ENCODE data around the gene FHL2.
A peak's percentile ranks its signal among the peaks of the same experiment; 100 is the strongest.

FHL2 gene

GRCh38 chr2:105378276-105378840, 20.5 kb downstream of the FHL2 start:
- DNase-seq (ENCODE audit: low read depth), result no peak

- no peak for DNase-seq (ENCODE audit: low read depth)
Measured at GRCh38 chr2:105377871-105378270, 21.0 kb downstream of the FHL2 start.

- no peak for DNase-seq (ENCODE audit: low read depth)
Measured at GRCh38 chr2:105376789-105377240, 22.0 kb downstream of the FHL2 start.

- no peak for DNase-seq (ENCODE audit: low read depth)
Measured at GRCh38 chr2:105376010-105376409, 22.8 kb downstream of the FHL2 start.

- no peak for DNase-seq (ENCODE audit: low read depth)
Measured at GRCh38 chr2:105375001-105375561, 23.8 kb downstream of the FHL2 start.

- no peak for DNase-seq (ENCODE audit: low read depth)
Measured at GRCh38 chr2:105373895-105374401, 24.9 kb downstream of the FHL2 start.

- DNase-seq (ENCODE audit: low read depth), result no peak
Measured at GRCh38 chr2:105373344-105373781, 25.5 kb downstream of the FHL2 start.

- DNase-seq (ENCODE audit: low read depth), result no peak
Measured at GRCh38 chr2:105371810-105372209, 27.0 kb downstream of the FHL2 start.

- no peak for DNase-seq (ENCODE audit: low read depth)
Measured at GRCh38 chr2:105371156-105371555, 27.7 kb downstream of the FHL2 start.

- peak; percentile 77 for DNase-seq (ENCODE audit: low read depth)
Measured at GRCh38 chr2:105369777-105370690, 28.8 kb downstream of the FHL2 start.

GRCh38 chr2:105368759-105369408, 30.0 kb downstream of the FHL2 start:
- no peak for DNase-seq (ENCODE audit: low read depth)

- DNase-seq (ENCODE audit: low read depth), result no peak
Measured at GRCh38 chr2:105365206-105365605, 33.6 kb downstream of the FHL2 start.

GRCh38 chr2:105364436-105365139, 34.3 kb downstream of the FHL2 start:
- no peak for DNase-seq (ENCODE audit: low read depth)

- no peak for DNase-seq (ENCODE audit: low read depth)
Measured at GRCh38 chr2:105362862-105363591, 35.8 kb downstream of the FHL2 start.

- no peak for DNase-seq (ENCODE audit: low read depth)
Measured at GRCh38 chr2:105361102-105361889, 37.6 kb downstream of the FHL2 start.

GRCh38 chr2:105358593-105358992, 40.3 kb downstream of the FHL2 start:
- DNase-seq (ENCODE audit: low read depth), result no peak

GRCh38 chr2:105357122-105357521, 41.7 kb downstream of the FHL2 start:
- no peak for DNase-seq (ENCODE audit: low read depth)

- no peak for DNase-seq (ENCODE audit: low read depth)
Measured at GRCh38 chr2:105344704-105345345, 54.0 kb downstream of the FHL2 start.

GRCh38 chr2:105339414-105339813, 59.4 kb downstream of the FHL2 start:
- no peak for DNase-seq (ENCODE audit: low read depth)

- no peak for DNase-seq (ENCODE audit: low read depth)
Measured at GRCh38 chr2:105338020-105338385, 60.8 kb downstream of the FHL2 start.

All from T follicular helper cell (primary cell).